ENCODE data around the gene PRRT1. TPM values are rescaled to one million over a fixed set of nuclear protein-coding genes. Genes with fewer than 3 reads are reported as not detected.

The PRRT1 gene
- polyA plus RNA-seq, 2 of the 4 experiments (the other 2 are of a cell fraction) = 0.19 to 0.63 TPM

- TF ChIP-seq, protein P1, sequence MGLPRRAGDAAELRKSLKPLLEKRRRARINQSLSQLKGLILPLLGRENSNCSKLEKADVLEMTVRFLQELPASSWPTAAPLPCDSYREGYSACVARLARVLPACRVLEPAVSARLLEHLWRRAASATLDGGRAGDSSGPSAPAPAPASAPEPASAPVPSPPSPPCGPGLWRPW (IDR thresholded peaks at IDR 0.05) = no peak
- TF ChIP-seq, protein P2, sequence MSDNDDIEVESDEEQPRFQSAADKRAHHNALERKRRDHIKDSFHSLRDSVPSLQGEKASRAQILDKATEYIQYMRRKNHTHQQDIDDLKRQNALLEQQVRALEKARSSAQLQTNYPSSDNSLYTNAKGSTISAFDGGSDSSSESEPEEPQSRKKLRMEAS (IDR thresholded peaks at IDR 0.05) = no peak
- TF ChIP-seq RCOR1 (IDR thresholded peaks at IDR 0.05; ENCODE audit: low read depth, low read length) (no peak), HEYL (CRISPR knock-in tag; IDR thresholded peaks at IDR 0.05) (no peak), TFCP2L1 (CRISPR knock-in tag; IDR thresholded peaks at IDR 0.05) (no peak)
- ChIA-PET CTCF (interaction anchor here (1.5 to 4.8 kb wide), 4 partner anchors 8 to 71 kb away, joined by 3 to 37 read pairs (median 10); partner anchors contain the start of gene PPT2), POLR2A (interaction anchor here (1.7 to 2.7 kb wide), 2 partner anchors 8 to 68 kb away, joined by 8 to 10 read pairs; no protein-coding TSS in a partner anchor)
- ATAC-seq = no peak
- H3K4me3 ChIP-seq = peak overlapping the region; percentile 95
- 36% methylated on average over 9 of the region's 9 CpGs for WGBS (ENCODE audit: missing lambda C conversion rate)
- no peaks in the 10 kb centered on the region for H3K9me3 ChIP-seq
- FAIRE-seq = no peak
- no peak for DNase-seq (ENCODE audit: low read depth in 1 of 2, low spot score in 1 of 2)
- peak overlapping the region; percentile 77 for H3K4me2 ChIP-seq
- H3K27ac ChIP-seq = peak overlapping the region; percentile 90 to 97
- peaks cover 16% of the 10 kb centered on the region for H3K4me1 ChIP-seq
Observed at GRCh38 chr6:32127409-32127716, 24.4 kb downstream of the PRRT1 start.

DNA sequence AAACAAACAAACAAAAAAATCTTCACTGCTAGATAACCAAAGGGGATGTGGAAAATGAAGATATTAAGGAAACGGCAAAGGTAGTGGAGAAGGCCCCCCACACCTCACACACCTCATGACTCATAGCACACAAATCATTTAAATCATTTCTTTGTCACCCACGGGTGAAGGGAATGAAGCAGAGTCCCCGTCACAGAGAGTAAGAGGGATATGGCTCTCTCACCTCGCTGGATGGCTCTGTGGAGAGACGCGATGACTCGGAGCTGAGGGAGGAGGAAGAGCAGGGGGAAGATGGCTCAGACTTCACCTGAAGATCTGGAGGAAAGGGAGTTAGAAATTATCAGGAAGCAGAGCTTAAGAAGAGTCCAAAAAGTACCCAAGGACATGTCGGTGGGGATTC is 24.9 kb downstream of the PRRT1 start:
- no peak for ATAC-seq
- no peak for DNase-seq (ENCODE audit: low read depth in 1 of 2, low spot score in 1 of 2)
- no peak overlapping the region for H3K27ac ChIP-seq
- H3K9me3 ChIP-seq = no peaks in the 10 kb centered on the region
- 55% methylated on average over 8 of the region's 8 CpGs for WGBS (ENCODE audit: missing lambda C conversion rate)
- ChIA-PET POLR2A (no interaction called here), CTCF (interaction anchor here (0.6 to 4.8 kb wide), 5 partner anchors 7 to 276 kb away, joined by 3 to 37 read pairs (median 9); partner anchors contain the start of gene PPT2)
- FAIRE-seq = no peak
- TF ChIP-seq BHLHE40 (IDR thresholded peaks at IDR 0.05; ENCODE audit: low read depth, low read length) (no peak), NFE2L2 (conservative IDR thresholded peaks at IDR 0.05; ENCODE audit: low read length) (no peak)
- peak overlapping the region; percentile 77 for H3K4me2 ChIP-seq
- H3K4me3 ChIP-seq = peak overlapping the region; percentile 95; the same call in 1 of the 3 replicates
- H3K4me1 ChIP-seq = peaks cover 16% of the 10 kb centered on the region

- 87% methylated on average over 4 of the region's 4 CpGs for WGBS (ENCODE audit: missing lambda C conversion rate)
- Histone ChIP-seq H3K9me3 (no peaks in the 10 kb centered on the region), H3K4me3 (no peak overlapping the region), H3K4me2 (no peak overlapping the region), H3K4me1 (peaks cover 12% of the 10 kb centered on the region), H3K27ac (no peak overlapping the region)
- ChIA-PET POLR2A (no interaction called here), CTCF (interaction anchor here (0.5 to 0.7 kb wide), 2 partner anchors 24 to 76 kb away, joined by 3 read pairs; no protein-coding TSS in a partner anchor)
- TF ChIP-seq, protein P2 (IDR thresholded peaks at IDR 0.05) = no peak
- TF ChIP-seq FOSB (CRISPR knock-in tag; IDR thresholded peaks at IDR 0.05) (no peak), HOXB13 (CRISPR knock-in tag; IDR thresholded peaks at IDR 0.05; ENCODE audit: low read depth) (no peak), CEBPB (IDR thresholded peaks at IDR 0.05) (no peak), CBX2 (IDR thresholded peaks at IDR 0.05; ENCODE audit: borderline replicate concordance, low read depth) (no peak)
- ATAC-seq (no peak), FAIRE-seq (no peak), DNase-seq (ENCODE audit: low read depth in 1 of 2, low spot score in 1 of 2) (no peak)
Observed at GRCh38 chr6:32123681-32124080, 28.1 kb downstream of the PRRT1 start.

GRCh38 chr6:32120573-32121059 is 31.1 kb downstream of the PRRT1 start:
- Histone ChIP-seq H3K4me2 (no peak overlapping the region), H3K9me3 (no peaks in the 10 kb centered on the region), H3K4me3 (no peak overlapping the region), H3K27ac (no peak overlapping the region), H3K4me1 (0 out of 3 replicates have a peak, but pooled peaks cover 4% of the 10 kb centered on the region)
- FAIRE-seq (no peak), ATAC-seq (no peak), DNase-seq (ENCODE audit: low read depth in 1 of 2, low spot score in 1 of 2) (no peak)
- 94% methylated on average over 9 of the region's 12 CpGs for WGBS (ENCODE audit: missing lambda C conversion rate)
- ChIA-PET CTCF (interaction anchor here (1.1 to 3.2 kb wide), 2 partner anchors 9 to 34 kb away, joined by 6 to 37 read pairs; partner anchors contain the start of genes ATF6B and FKBPL), POLR2A (no interaction called here)
- TF ChIP-seq, protein P2 (IDR thresholded peaks at IDR 0.05) = no peak
- TF ChIP-seq MAZ (IDR thresholded peaks at IDR 0.05; ENCODE audit: borderline replicate concordance, low read depth, low read length) (no peak), POLR2AphosphoS2 (conservative IDR thresholded peaks at IDR 0.05; ENCODE audit: low read length) (no peak), RCOR1 (IDR thresholded peaks at IDR 0.05; ENCODE audit: low read depth, low read length) (no peak), EP300 (IDR thresholded peaks at IDR 0.05) (no peak), RARB (CRISPR knock-in tag; IDR thresholded peaks at IDR 0.05) (no peak), PBX3 (IDR thresholded peaks at IDR 0.05) (no peak), REST (IDR thresholded peaks at IDR 0.05) (no peak), NR3C1 (IDR thresholded peaks at IDR 0.05) (no peak), HOXB5 (CRISPR knock-in tag; IDR thresholded peaks at IDR 0.05) (no peak), BHLHE40 (IDR thresholded peaks at IDR 0.05; ENCODE audit: low read depth, low read length) (no peak), EHF (CRISPR knock-in tag; IDR thresholded peaks at IDR 0.05) (no peak), HOXA7 (CRISPR knock-in tag; IDR thresholded peaks at IDR 0.05) (no peak)
- TF ChIP-seq, protein P3, sequence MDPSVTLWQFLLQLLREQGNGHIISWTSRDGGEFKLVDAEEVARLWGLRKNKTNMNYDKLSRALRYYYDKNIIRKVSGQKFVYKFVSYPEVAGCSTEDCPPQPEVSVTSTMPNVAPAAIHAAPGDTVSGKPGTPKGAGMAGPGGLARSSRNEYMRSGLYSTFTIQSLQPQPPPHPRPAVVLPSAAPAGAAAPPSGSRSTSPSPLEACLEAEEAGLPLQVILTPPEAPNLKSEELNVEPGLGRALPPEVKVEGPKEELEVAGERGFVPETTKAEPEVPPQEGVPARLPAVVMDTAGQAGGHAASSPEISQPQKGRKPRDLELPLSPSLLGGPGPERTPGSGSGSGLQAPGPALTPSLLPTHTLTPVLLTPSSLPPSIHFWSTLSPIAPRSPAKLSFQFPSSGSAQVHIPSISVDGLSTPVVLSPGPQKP (IDR thresholded peaks at IDR 0.05; ENCODE audit: low read depth, low read length) = no peak
- TF ChIP-seq, protein P1 (IDR thresholded peaks at IDR 0.05) = no peak
